ENCODE data around the gene DNAJB13. TPM values are rescaled to one million over a fixed set of nuclear protein-coding genes. Genes with fewer than 3 reads are reported as not detected.
A peak's percentile ranks its signal among the peaks of the same experiment; 100 is the strongest.

DNAJB13 gene
- total and polyA plus RNA-seq, 2 donors (not counting 1 experiment from before 2014, with no cell fraction given) = 0.15 to 0.27 TPM

- peak; percentile 65 for ATAC-seq (ENCODE audit: low read depth)
- 2% methylated on average over 56 of the region's 56 CpGs for WGBS (ENCODE audit: insufficient coverage)
- DNase-seq = peak; percentile 97
- H3K27ac ChIP-seq (ENCODE audit: low read length in 2 of 2) = peak overlapping the region; percentile 94 to 99
- H3K9me3 Mint-ChIP-seq (ENCODE audit: insufficient read depth) = no peaks in the 10 kb centered on the region
- H3K27me3 ChIP-seq (replicated peaks in 1 of 4; ENCODE audit: control extremely low read depth in 1 of 4, control insufficient read depth in 3 of 4, insufficient read depth in 4 of 4, low read length in 3 of 4) = no peaks in the 10 kb centered on the region
- H3K4me1 Mint-ChIP-seq = peaks cover 57% of the 10 kb centered on the region
- peak overlapping the region; percentile 97 for H3K9ac ChIP-seq (ENCODE audit: low read length)
- peak overlapping the region; percentile 80 for H2AFZ ChIP-seq (ENCODE audit: insufficient read depth, low read depth, low read length, poor library complexity, severe bottlenecking)
- POLR2A ChIA-PET = interaction anchor here (0.5 to 8.8 kb wide), 13 partner anchors 10 to 415 kb away, joined by 3 to 155 read pairs (median 8); partner anchors contain the start of genes C2CD3, PPME1 and RAB6A
- peak overlapping the region; percentile 96 for H3K4me2 ChIP-seq (replicated peaks; ENCODE audit: low read depth, low read length, poor library complexity, severe bottlenecking)
- intact Hi-C loops (cut with micrococcal nuclease) = loop anchor here (1.0 to 5.0 kb wide), 4 partner anchors 9 to 1761 kb away; partner anchors contain the start of genes C2CD3, INPPL1, PGM2L1 and PPME1
- peak overlapping the region; percentile 45 to 100 (median 96) for H3K4me3 ChIP-seq (ENCODE audit: control extremely low read depth in 1 of 5, extremely low read depth in 1 of 5, insufficient read depth in 1 of 5, low read depth in 2 of 5, low read length in 4 of 5)
- peaks cover 34% of the 10 kb centered on the region for H4K20me1 ChIP-seq (ENCODE audit: control insufficient read depth, insufficient read depth, low read length, poor library complexity, severe bottlenecking)
- peak overlapping the region; percentile 99 for H3K4me3 Mint-ChIP-seq
- H3K9me3 ChIP-seq (ENCODE audit: control extremely low read depth in 1 of 3, control insufficient read depth in 2 of 3, insufficient read depth in 1 of 3, low read length in 2 of 3) = no peaks in the 10 kb centered on the region
- peak overlapping the region; percentile 99 for H3K27ac Mint-ChIP-seq
- peaks cover 48% of the 10 kb centered on the region for H3K79me2 ChIP-seq (ENCODE audit: control insufficient read depth, insufficient read depth, low read length)
- CTCF ChIA-PET = interaction anchor here (1.1 to 7.4 kb wide), 4 partner anchors 11 to 33 kb away, joined by 3 to 97 read pairs (median 34); no protein-coding TSS in a partner anchor
- peaks cover 7 to 33% of the 10 kb centered on the region in 2 experiments for H3K36me3 ChIP-seq (replicated peaks in 1 of 2; ENCODE audit: control extremely low read depth in 1 of 2, control insufficient read depth in 1 of 2, extremely low read depth in 1 of 2, insufficient read depth in 2 of 2, low read length in 1 of 2)
- no peak for TF ChIP-seq EZH2 (IDR thresholded peaks at IDR 0.05; ENCODE audit: borderline replicate concordance, insufficient read depth, low read depth, low read length, poor library complexity, severe bottlenecking)
- TF ChIP-seq CTCF (IDR thresholded peaks at IDR 0.05) = no peak
- no peaks in the 10 kb centered on the region for H3K27me3 Mint-ChIP-seq
- peaks cover 40 to 54% of the 10 kb centered on the region in 2 donors for H3K4me1 ChIP-seq (ENCODE audit: control insufficient read depth in 2 of 2, insufficient read depth in 2 of 2, low read length in 2 of 2)
Observed at GRCh38 chr11:73982990-73983740, 32.3 kb downstream of the DNAJB13 start.
